Embryonic facial prominence (tissue), 1 donor: ENCODE results near the gene IGSF21.

Experiments
- DNase-seq: peaks from one replicate; pipeline ENCODE4 v3.0.0-alpha.2; 2016; ENCODE audit errors: extremely low spot score

The IGSF21 gene

DNA sequence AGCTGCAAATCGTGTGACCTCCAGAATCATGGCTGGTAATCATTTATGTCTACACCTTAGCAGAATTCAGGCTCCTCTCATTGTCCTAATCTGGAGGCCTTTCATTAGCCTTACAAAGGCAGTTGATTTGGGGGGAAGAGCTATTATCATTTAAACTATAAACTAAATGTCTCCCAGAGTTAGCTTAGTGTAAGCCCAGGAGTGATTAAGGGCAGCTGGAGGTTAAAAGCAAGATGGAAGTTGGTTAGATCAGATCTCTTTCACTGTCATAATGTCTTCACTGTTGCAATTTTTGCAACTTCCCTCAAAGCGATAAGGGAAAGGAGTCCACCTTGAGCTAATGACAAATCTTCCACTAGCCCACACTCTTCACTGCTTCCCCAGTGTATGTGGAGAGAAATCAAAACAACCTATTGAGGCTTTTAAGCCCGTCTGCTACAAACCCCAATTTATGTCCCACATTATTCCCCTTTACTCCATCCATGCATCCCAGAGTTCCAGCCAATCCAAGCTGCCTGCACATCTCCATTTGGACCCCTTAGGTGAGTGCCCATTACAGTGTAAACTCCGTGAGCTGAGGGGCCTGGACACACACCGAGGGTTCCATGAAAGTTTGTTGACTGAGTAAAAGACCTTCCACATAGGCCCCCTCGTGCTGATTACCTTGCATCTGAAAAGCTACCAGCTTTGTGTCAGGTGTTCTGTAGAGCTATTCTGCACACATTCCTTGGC, 311.7 kb downstream of the IGSF21 start:
- DNase-seq = no peak

DNA sequence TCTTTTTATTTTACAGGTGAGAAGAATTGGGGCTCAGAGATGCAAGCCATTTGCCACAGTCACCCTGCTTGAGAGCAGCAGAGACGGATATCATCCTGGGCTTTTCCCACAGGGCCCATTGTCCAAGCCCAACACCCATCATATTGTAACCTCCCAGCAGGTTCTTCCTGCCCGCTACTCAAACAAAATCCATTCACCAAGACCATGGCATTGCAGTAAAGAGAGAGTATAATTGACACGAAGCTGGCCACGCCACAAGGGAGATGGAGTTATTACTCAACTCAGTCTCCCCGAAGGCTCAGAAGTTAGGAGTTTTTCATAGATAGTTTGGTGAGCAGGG, 312.2 kb downstream of the IGSF21 start:
- no peak for DNase-seq

DNA sequence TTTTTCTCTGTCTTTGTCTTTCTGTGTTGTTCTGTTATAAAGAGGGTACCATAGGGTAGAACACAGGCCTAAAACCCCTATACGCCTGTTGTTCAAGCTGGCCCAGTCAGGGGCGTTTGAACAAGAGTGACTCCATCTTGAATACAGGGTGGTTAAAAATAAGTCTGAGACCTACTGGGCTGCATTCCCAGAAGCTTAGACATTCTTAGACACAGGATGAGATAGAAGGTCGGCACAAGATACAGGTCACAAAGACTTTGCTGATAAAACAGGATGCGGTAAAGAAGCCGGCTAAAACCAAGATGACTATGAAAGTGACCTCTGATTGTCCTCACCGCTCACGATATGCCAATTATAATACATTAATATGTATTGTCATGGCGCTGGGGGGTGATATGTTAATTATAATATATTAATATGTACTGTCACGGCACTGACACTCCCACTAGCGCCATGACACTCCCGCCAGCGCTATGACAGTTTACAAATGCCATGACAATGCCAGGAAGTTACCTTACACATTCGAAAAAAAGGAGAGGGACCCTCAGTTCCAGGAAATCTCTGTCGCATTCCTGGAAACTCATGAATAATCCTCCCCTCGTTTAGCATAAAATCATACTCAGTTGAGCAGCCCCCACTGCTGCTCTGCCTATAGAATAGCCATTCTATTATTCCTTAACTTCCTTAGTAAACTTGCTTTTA, 314.6 kb downstream of the IGSF21 start:
- DNase-seq = no peak

DNA sequence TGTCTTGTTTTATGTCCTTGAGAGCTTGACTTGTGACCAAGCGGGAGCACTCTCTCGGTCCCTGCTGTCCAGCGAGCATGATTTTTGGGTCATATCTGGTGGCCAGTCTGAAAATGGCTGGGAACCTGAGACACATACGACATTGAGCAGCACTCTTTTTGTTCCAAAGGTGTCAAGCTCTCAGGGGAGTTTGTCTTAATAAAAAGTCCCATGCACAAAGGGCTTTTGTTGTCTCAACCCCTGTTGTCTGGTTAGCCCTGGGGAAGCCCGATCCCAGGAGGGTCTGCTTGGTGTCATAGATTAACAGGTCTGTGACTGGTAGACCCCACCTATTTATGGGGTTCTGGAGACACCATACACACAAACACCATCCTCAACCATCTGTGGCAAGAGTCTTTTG, 315.4 kb downstream of the IGSF21 start:
- no peak for DNase-seq

DNA sequence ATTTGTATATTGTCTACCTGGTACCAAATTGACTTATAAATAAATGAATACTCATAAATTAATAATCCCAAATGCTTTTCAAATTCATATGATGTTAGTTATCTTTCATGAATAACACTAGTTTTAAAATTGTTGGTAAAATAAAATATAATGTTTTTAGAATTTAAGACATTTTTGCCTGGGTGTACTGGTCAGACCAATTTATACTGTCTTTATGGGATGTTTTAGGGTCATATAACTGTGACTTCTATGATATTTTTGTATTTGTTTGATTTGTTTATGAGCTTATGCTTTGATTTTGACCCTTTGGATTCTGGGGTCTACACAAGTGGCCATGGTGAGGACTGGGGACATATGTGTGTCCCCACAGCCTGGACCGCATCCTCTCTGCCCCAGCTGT, 319.0 kb downstream of the IGSF21 start:
- no peak for DNase-seq
